Liver (tissue), 9 donors: ENCODE results near the gene TCFL5. TPM values are rescaled to one million over a fixed set of nuclear protein-coding genes. Genes with fewer than 3 reads are reported as not detected.

Experiments
- DNase-seq: peaks from one replicate; pipeline ENCODE4 v3.0.0-alpha.2; 2017; ENCODE audit warnings: low spot score
- H3K27ac ChIP-seq, 2 donors: one replicate each; pipeline ENCODE4 v1.7.0; 2013; ENCODE audit warnings: inconsistent platforms in 2 of 2, low read length in 2 of 2, control low read depth in 1 of 2, low read depth in 1 of 2, mild to moderate bottlenecking in 1 of 2
- H3K27me3 ChIP-seq, 4 donors: one replicate each; pipeline versions ENCODE4 v1.6.1 to v1.7.0; 2013; ENCODE audit warnings: low read length in 3 of 4, inconsistent platforms in 1 of 4, mild to moderate bottlenecking in 1 of 4, moderate library complexity in 1 of 4; ENCODE audit not compliant: control insufficient read depth in 4 of 4, insufficient read depth in 4 of 4
- H3K36me3 ChIP-seq, 4 donors: one replicate each; pipeline versions ENCODE4 v1.6.1 to v1.7.0; 2013; ENCODE audit warnings: low read length in 3 of 4, mild to moderate bottlenecking in 3 of 4, low read depth in 1 of 4, moderate library complexity in 1 of 4; ENCODE audit not compliant: control insufficient read depth in 4 of 4, insufficient read depth in 3 of 4
- H3K4me1 ChIP-seq, 4 donors: one replicate each; pipeline versions ENCODE4 v1.6.1 to v1.7.0; 2013; ENCODE audit warnings: low read length in 3 of 4, mild to moderate bottlenecking in 3 of 4, moderate library complexity in 1 of 4; ENCODE audit not compliant: control insufficient read depth in 4 of 4, insufficient read depth in 4 of 4
- H3K4me3 ChIP-seq, 3 donors: one replicate each; pipeline versions ENCODE4 v1.6.1 to v1.7.0; 2013; ENCODE audit warnings: low read length in 3 of 3, control low read depth in 1 of 3, low read depth in 1 of 3, mild to moderate bottlenecking in 1 of 3
- H3K9ac ChIP-seq, 2 donors: one replicate each; pipeline ENCODE4 v1.7.0; 2013; ENCODE audit warnings: low read length in 2 of 2, mild to moderate bottlenecking in 2 of 2, moderate library complexity in 2 of 2, control low read depth in 1 of 2, low read depth in 1 of 2
- H3K9me3 ChIP-seq, 4 donors: one replicate each; pipeline versions ENCODE4 v1.6.1 to v1.7.0; 2013; ENCODE audit warnings: low read length in 3 of 4; ENCODE audit not compliant: control insufficient read depth in 4 of 4
- FOXA1 ChIP-seq: IDR thresholded peaks from 2 replicates; pipeline ENCODE4 v1.6.1; 2016; ENCODE audit warnings: antibody characterized with exemption
- HNF4A ChIP-seq, 2 donors: conservative IDR thresholded peaks; 2 replicates each; pipeline ENCODE4 v1.6.1; 2016; ENCODE audit warnings: antibody characterized with exemption in 2 of 2, mild to moderate bottlenecking in 2 of 2
- JUND ChIP-seq, 2 donors: IDR thresholded peaks; 2 replicates each; pipeline ENCODE4 v1.6.1; 2016; ENCODE audit warnings: antibody characterized with exemption in 2 of 2
- NR2F2 ChIP-seq: IDR thresholded peaks from 2 replicates; pipeline ENCODE4 v1.6.1; 2016; ENCODE audit warnings: antibody characterized with exemption
- RXRA ChIP-seq, 2 donors: IDR thresholded peaks; 2 replicates each; pipeline ENCODE4 v1.6.1; 2017 to 2018; ENCODE audit warnings: antibody characterized with exemption in 2 of 2, mild to moderate bottlenecking in 1 of 2
- SP1 ChIP-seq: IDR thresholded peaks from 2 replicates; pipeline ENCODE4 v1.6.1; 2018; ENCODE audit warnings: antibody characterized with exemption, mild to moderate bottlenecking
- TAF1 ChIP-seq: conservative IDR thresholded peaks from 2 replicates; pipeline ENCODE4 v1.6.1; 2016; ENCODE audit warnings: antibody characterized with exemption, mild to moderate bottlenecking
- YY1 ChIP-seq: IDR thresholded peaks from 2 replicates; pipeline ENCODE4 v1.6.1; 2016; ENCODE audit warnings: antibody characterized with exemption, mild to moderate bottlenecking
- WGBS: extraction: QIAGEN DNeasy Blood & Tissue Kit; methylation state at CpG from one replicate; pipeline ENCODE4 v1.1.7; 2013; 5-methylcytosine and 5-hydroxymethylcytosine counted together
- polyA plus RNA-seq, 2 donors: library from polyadenylated mRNA; stranded (reverse) in 1 of 2; unstranded in 1 of 2; fragments of 200-250 nt in 1 of 2; fragments of >200 nt in 1 of 2; fragmentation: Nextera tagmentation in 1 of 2; extraction: Ambion mirVana in 1 of 2; gene quantifications; one replicate each; pipeline versions ENCODE4 v1.2.1 to v1.2.3, GENCODE V29; 2013 to 2015
- total RNA-seq, 2 donors: library from RNA; depleted of rRNA; stranded (reverse); fragments of >200 nt; gene quantifications; one replicate each; pipeline ENCODE4 v1.2.3, GENCODE V29; 2014
- TF ChIP-seq, protein P1 (sequence below): fragments of 150-350 bp; IDR thresholded peaks from 2 replicates; pipeline ENCODE4 v1.5.1; 2017; ENCODE audit warnings: improper control_type of control experiment, low read depth, low read length; ENCODE audit not compliant: missing input control
- TF ChIP-seq, protein P2 (sequence below): IDR thresholded peaks from 2 replicates; pipeline ENCODE4 v1.6.1; 2016; ENCODE audit warnings: antibody characterized with exemption, mild to moderate bottlenecking
- TF ChIP-seq, protein P3 (sequence below): IDR thresholded peaks from 2 replicates; pipeline ENCODE4 v1.6.1; 2016; ENCODE audit warnings: antibody characterized with exemption
- TF ChIP-seq, protein P4 (sequence below): IDR thresholded peaks from 2 replicates; pipeline ENCODE4 v1.6.1; 2016; ENCODE audit warnings: antibody characterized with exemption
- donor health status: healthy.
- donor health status: healthy.
- donor health status: healthy.
- donor health status: healthy.
- donor health status: healthy.

Gene TCFL5
- total and polyA plus RNA-seq, 4 donors: 0.79 to 3.8 (median 2.2) TPM

DNA sequence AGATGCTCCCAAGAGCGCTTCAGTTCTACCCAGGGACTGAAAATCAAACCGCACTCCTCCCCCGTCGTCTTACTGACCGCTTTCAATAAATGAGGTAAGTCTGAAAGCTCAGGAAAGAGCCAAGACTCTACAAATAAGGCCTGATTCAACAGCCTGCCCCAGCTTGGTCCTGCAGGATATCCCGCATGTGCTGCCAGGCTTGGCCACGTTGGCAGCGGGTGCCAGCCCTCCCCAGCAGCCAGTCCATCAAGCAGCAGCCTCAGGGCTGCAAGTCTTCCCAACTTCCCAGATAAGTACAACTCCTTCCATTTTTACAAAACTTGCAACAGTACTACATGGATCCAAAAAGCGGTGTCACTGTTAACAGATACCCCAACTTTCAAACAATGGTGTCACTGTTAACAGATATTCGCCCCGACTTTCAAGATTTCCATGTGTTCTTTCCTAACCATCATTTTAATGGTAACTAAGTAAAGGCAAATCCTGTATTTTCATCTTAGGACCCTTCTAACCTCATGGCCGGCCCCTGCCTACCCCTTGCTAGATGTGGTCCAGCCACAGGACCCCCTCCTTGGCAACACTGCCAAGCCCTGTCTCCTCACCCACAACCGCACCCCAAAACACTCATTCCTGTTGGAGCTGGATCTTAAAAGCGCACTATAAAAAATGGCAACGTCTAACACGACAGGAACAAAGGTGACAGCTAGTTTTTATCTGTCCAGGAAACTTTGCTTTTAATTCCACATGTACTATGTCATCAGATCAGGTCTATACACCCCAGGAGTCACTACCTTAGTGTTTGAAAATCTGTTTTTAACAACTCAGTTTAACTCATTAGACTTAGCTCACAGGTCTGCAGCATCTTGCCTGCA is 36.7 kb upstream of the TCFL5 start:
- Histone ChIP-seq H3K9me3 (no peaks in the 10 kb centered on the region), H3K27me3 (no peaks in the 10 kb centered on the region), H3K9ac (no peak overlapping the region), H3K4me3 (no peak overlapping the region), H3K4me1 (peaks cover 5 to 21% (median 13%) of the 10 kb centered on the region in 4 donors), H3K36me3 (peaks cover 7 to 40% (median 28%) of the 10 kb centered on the region in 4 donors), H3K27ac (no peak overlapping the region)
- TF ChIP-seq RXRA (IDR thresholded peaks at IDR 0.05) (no peak), SP1 (no peak), JUND (IDR thresholded peaks at IDR 0.05) (no peak), HNF4A (conservative IDR thresholded peaks at IDR 0.05) (no peak), FOXA1 (no peak), TAF1 (no peak)
- TF ChIP-seq, protein P1, sequence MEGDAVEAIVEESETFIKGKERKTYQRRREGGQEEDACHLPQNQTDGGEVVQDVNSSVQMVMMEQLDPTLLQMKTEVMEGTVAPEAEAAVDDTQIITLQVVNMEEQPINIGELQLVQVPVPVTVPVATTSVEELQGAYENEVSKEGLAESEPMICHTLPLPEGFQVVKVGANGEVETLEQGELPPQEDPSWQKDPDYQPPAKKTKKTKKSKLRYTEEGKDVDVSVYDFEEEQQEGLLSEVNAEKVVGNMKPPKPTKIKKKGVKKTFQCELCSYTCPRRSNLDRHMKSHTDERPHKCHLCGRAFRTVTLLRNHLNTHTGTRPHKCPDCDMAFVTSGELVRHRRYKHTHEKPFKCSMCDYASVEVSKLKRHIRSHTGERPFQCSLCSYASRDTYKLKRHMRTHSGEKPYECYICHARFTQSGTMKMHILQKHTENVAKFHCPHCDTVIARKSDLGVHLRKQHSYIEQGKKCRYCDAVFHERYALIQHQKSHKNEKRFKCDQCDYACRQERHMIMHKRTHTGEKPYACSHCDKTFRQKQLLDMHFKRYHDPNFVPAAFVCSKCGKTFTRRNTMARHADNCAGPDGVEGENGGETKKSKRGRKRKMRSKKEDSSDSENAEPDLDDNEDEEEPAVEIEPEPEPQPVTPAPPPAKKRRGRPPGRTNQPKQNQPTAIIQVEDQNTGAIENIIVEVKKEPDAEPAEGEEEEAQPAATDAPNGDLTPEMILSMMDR: no peak
- TF ChIP-seq, protein P2, sequence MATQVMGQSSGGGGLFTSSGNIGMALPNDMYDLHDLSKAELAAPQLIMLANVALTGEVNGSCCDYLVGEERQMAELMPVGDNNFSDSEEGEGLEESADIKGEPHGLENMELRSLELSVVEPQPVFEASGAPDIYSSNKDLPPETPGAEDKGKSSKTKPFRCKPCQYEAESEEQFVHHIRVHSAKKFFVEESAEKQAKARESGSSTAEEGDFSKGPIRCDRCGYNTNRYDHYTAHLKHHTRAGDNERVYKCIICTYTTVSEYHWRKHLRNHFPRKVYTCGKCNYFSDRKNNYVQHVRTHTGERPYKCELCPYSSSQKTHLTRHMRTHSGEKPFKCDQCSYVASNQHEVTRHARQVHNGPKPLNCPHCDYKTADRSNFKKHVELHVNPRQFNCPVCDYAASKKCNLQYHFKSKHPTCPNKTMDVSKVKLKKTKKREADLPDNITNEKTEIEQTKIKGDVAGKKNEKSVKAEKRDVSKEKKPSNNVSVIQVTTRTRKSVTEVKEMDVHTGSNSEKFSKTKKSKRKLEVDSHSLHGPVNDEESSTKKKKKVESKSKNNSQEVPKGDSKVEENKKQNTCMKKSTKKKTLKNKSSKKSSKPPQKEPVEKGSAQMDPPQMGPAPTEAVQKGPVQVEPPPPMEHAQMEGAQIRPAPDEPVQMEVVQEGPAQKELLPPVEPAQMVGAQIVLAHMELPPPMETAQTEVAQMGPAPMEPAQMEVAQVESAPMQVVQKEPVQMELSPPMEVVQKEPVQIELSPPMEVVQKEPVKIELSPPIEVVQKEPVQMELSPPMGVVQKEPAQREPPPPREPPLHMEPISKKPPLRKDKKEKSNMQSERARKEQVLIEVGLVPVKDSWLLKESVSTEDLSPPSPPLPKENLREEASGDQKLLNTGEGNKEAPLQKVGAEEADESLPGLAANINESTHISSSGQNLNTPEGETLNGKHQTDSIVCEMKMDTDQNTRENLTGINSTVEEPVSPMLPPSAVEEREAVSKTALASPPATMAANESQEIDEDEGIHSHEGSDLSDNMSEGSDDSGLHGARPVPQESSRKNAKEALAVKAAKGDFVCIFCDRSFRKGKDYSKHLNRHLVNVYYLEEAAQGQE: no peak
- TF ChIP-seq, protein P3, sequence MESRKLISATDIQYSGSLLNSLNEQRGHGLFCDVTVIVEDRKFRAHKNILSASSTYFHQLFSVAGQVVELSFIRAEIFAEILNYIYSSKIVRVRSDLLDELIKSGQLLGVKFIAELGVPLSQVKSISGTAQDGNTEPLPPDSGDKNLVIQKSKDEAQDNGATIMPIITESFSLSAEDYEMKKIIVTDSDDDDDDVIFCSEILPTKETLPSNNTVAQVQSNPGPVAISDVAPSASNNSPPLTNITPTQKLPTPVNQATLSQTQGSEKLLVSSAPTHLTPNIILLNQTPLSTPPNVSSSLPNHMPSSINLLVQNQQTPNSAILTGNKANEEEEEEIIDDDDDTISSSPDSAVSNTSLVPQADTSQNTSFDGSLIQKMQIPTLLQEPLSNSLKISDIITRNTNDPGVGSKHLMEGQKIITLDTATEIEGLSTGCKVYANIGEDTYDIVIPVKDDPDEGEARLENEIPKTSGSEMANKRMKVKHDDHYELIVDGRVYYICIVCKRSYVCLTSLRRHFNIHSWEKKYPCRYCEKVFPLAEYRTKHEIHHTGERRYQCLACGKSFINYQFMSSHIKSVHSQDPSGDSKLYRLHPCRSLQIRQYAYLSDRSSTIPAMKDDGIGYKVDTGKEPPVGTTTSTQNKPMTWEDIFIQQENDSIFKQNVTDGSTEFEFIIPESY: no peak
- TF ChIP-seq, protein P4, sequence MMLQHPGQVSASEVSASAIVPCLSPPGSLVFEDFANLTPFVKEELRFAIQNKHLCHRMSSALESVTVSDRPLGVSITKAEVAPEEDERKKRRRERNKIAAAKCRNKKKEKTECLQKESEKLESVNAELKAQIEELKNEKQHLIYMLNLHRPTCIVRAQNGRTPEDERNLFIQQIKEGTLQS: no peak
- 86% methylated on average over 16 of the region's 16 CpGs for WGBS
- DNase-seq: no peak

DNA sequence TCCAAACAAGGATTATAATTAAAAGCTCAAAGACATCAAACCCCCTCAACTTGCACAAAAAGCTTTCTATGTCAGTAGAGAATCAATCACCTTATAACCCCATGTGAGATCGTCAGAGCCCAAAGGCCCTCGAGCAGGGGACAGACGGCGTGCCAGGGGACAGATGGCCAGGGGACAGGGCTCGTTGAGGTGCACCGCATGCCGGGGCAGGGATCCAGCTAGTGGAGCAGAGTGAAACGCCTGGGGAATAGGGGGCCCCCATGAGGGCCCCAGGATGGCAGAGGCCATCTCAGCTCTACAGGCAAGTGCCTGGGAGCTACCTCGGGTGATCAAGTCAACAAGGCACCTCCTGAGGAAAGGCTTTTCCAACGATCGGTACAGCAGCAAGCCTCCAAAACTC is 36.0 kb upstream of the TCFL5 start:
- Histone ChIP-seq H3K27me3 (no peaks in the 10 kb centered on the region), H3K36me3 (peaks cover 4 to 40% (median 27%) of the 10 kb centered on the region in 4 donors), H3K9me3 (no peaks in the 10 kb centered on the region), H3K9ac (no peak overlapping the region), H3K27ac (no peak overlapping the region), H3K4me3 (no peak overlapping the region), H3K4me1 (peaks cover 5 to 21% (median 13%) of the 10 kb centered on the region in 4 donors)
- 85% methylated on average over 11 of the region's 11 CpGs for WGBS
- no peak for DNase-seq
- TF ChIP-seq, protein P1: no peak
- TF ChIP-seq HNF4A (conservative IDR thresholded peaks at IDR 0.05) (no peak), JUND (IDR thresholded peaks at IDR 0.05) (no peak), NR2F2 (no peak), RXRA (IDR thresholded peaks at IDR 0.05) (no peak), YY1 (no peak)
- TF ChIP-seq, protein P2: no peak
- TF ChIP-seq, protein P4: no peak
- TF ChIP-seq, protein P3: no peak
